GM15510 (cell line): ENCODE data around the gene HSD17B2.

Experiments
- POLR2A ChIP-seq: IDR thresholded peaks from 3 replicates; pipeline ENCODE4 v1.6.1; 2011; ENCODE audit warnings: borderline replicate concordance; ENCODE audit not compliant: insufficient read length; ENCODE audit errors: extremely low read depth

HSD17B2 gene

GRCh38 chr16:82037251-82037650 lies 2.2 kb downstream of the HSD17B2 start:
- TF ChIP-seq POLR2A, result no peak

GRCh38 chr16:82037666-82038065 lies 2.6 kb downstream of the HSD17B2 start:
- TF ChIP-seq POLR2A, result no peak

GRCh38 chr16:82040296-82040695 lies 5.2 kb downstream of the HSD17B2 start:
- TF ChIP-seq POLR2A, result no peak

- no peak for TF ChIP-seq POLR2A
These were observed 6.5 kb downstream of the HSD17B2 start for GRCh38 chr16:82041542-82041941.

- no peak for TF ChIP-seq POLR2A
These were observed 7.1 kb downstream of the HSD17B2 start for GRCh38 chr16:82042144-82042543.

GRCh38 chr16:82042846-82043245 lies 7.8 kb downstream of the HSD17B2 start:
- no peak for TF ChIP-seq POLR2A

- no peak for TF ChIP-seq POLR2A
These were observed 8.9 kb downstream of the HSD17B2 start for GRCh38 chr16:82043680-82044584.

- no peak for TF ChIP-seq POLR2A
These were observed 9.5 kb downstream of the HSD17B2 start for GRCh38 chr16:82044585-82044911.

- no peak for TF ChIP-seq POLR2A
These were observed 10.4 kb downstream of the HSD17B2 start for GRCh38 chr16:82045465-82045864.

- TF ChIP-seq POLR2A, result no peak
These were observed 11.5 kb downstream of the HSD17B2 start for GRCh38 chr16:82046541-82046940.

- no peak for TF ChIP-seq POLR2A
These were observed 11.9 kb downstream of the HSD17B2 start for GRCh38 chr16:82046941-82047340.

- TF ChIP-seq POLR2A, result no peak
These were observed 12.3 kb downstream of the HSD17B2 start for GRCh38 chr16:82047374-82047773.

GRCh38 chr16:82047787-82048186 lies 12.7 kb downstream of the HSD17B2 start:
- TF ChIP-seq POLR2A, result no peak

- no peak for TF ChIP-seq POLR2A
These were observed 14.4 kb downstream of the HSD17B2 start for GRCh38 chr16:82049484-82049883.

- no peak for TF ChIP-seq POLR2A
These were observed 15.5 kb downstream of the HSD17B2 start for GRCh38 chr16:82050506-82050905.

GRCh38 chr16:82050909-82051357 lies 15.9 kb downstream of the HSD17B2 start:
- no peak for TF ChIP-seq POLR2A
